Hypothalamus (tissue), 51 donors: ENCODE results near the gene SLC9A7.

Experiments
- DNase-seq, 51 donors: peaks; one replicate each; lab custom pipeline; 2025; lab: John Stamatoyannopoulos, UW

SLC9A7 gene

DNA sequence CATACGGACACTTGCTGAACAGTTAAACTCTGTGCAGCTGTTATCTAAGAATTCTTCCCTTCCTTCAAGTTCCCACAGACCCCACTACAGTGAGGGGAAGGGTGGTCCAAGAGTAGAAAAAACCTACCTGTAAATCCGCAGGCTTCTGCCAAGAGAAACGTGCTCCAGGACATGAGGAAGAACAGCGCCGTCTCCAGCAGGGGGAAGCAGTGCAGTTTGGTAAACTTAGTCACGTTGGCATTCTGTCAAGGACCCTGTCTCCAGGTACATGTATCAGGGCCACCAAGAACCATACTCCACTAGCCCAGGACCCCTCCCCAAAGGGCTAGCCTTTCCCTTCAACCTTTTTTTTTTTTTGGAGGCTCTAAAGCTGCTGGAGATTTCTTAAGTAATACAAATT lies 105.4 kb downstream of the SLC9A7 start:
- peak in 1 of 51 donors; percentile 1 for DNase-seq

DNA sequence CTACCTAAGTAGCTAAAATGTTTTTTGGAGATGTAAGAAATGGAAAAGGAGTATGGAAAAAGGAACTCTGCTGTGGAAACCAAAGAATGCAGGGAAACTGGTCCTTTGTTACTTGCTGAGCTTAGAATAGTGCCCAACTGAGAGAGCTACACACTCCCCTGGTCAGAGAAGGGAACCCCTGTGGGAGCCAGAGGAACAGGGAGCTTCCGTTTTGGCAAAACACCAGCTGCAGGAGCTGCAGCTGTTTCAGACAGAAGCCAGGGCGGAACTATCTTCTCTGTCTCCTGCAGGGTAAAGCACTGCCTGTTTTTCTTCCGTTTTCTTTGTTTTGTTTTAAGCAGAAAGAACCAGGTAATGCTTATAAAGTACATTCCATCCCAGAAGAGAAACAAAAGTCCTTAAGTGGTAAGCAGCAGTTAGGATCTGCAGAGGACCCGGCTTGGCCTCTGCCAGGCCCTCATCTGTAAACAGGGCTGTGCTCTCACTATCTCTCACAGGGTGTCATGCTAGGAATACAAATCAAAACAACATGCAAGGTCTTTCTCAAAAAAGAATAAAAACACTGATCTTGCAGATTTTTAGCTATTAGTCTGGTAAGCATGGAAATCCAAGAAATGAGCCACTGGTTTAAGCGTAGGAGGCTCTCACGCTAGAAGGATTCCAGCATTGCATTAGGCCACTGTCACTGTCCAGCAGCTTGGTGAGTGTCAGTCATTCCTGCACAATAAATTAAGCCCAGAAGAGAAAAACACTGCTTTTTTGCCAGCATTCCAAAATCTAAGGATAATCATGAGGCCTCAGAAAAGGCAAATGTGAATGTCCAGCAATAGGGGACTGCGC lies 109.3 kb downstream of the SLC9A7 start:
- DNase-seq = peak in 25 of 51 donors; percentile 0 to 40 (median 9)

DNA sequence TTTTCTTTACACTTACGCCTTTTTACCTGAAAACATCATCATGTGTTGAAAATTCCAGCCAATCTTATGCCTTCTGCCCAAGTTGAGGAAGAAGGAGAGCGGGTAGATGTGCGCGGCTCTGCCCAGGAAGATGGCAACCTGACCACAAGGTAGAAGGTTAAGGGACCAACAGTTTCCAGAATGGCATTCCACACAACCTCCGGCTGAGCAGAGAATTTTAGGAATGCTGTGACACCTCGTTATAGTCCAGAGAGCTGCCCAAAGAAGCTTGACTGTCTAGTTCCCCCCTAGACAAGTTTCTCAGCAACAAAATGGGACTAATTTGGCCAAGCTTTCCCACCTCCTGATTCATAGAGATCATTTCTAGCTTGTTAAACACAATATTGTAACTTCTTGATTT lies 110.3 kb downstream of the SLC9A7 start:
- no peak for DNase-seq

DNA sequence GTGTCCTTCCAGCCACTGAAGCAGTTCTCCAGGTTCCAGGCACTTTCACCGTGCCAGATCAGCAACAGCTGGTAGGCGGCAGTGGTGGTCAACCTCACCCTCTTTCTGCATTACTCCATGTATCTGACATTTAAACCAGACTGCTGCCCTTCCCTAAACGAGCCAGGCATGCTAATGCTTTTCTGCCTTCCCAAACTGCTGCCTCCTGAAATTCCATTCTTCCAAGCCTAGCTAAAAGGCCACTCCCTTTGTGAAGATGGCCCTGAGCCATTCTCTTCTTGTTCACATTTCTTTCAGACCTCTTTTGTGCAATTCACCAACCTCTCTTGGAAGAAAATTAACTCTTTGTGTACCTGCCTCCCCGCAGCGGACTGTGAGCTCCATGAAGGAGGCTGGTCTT lies 111.7 kb downstream of the SLC9A7 start:
- no peak for DNase-seq

DNA sequence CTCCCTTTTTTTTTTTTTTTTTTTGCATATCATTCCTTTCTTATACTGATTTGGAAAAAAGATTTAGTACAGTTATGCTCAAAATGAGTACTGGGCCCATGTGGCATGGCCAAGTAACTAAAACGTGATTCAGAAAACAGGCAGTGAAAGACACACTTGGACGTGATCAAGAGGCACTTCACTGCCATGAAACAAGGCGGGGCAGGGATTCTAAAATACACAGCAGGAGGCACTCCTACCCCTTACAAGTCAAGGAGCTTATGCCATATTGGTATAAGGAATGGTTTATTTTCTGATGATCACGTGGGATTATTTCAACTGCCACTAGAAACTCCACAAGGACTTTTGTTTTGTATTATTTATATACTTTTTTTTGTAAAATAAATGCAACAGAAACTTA lies 113.3 kb downstream of the SLC9A7 start:
- no peak for DNase-seq

DNA sequence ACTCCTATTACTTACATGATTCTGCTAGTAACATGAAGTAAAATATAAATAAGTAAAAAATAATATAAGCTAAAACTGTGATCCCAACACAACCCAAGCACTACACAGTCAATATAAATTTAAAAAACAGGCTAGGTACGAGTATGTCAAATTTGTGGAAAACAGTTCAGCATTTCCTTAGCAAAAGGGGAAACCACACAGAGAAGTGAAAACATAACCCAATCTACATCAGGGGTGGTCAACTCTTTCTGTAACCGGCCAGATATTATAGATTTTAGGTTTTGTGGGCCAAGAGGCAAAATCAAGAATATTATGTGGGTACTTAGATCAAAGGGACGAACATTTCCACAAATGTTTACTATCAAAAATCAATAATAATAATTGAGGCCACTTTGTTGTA lies 115.3 kb downstream of the SLC9A7 start:
- DNase-seq = no peak

DNA sequence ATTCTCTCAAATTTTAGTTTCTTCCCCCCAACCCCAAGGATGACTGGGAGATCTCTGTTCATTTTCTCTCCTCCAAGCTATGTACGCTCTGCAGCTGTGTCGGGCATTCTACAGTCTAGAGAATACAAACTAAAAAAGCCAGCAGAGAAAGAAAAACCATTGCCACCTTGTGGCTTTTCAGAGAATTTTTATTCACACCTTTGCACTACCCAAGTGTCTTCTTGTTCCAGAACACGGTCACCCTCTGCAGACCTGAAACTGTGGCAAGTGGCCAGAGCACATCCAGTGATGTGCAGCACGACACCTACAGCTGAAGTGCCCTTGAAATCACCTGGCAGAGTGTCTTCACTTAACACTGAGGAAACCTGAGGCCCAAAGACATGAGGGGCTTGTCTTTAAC lies 116.8 kb downstream of the SLC9A7 start:
- no peak for DNase-seq

DNA sequence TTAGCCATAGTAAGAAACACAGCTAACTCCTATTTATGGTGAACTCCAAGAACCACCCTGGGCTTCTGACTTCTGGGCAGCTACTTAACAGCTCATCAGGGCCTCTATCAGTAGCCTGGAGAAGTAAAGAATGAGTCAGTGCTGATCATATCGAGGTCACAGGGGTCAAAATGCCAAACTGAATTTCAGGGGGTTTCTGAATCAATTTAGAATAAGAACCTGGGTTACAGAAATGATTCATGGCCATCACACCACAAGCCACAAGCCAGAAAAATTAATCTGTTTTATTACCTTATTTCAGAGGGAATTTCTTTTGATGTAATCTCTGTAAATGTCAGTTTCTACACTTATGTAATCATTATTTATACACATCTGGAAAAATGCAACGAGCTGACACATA lies 121.0 kb downstream of the SLC9A7 start:
- no peak for DNase-seq

DNA sequence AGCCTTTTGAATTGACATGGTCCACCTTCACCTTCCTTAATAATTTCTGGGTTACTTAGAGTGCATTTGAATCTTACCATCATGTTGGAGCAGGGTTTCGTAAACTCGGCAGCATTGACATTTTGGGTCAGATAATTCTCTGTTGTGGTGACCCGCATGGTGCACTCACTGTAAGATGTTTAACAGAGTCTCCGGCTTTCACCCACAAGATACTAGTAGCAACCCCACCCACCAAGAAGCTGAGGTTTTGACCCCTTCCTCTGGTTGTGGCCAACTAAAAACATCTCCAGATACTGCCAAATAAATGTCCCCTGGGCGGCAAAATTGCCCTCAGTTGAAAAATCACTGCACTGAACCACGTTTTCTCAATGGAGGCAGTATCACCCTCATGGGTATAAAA lies 122.7 kb downstream of the SLC9A7 start:
- DNase-seq = no peak

DNA sequence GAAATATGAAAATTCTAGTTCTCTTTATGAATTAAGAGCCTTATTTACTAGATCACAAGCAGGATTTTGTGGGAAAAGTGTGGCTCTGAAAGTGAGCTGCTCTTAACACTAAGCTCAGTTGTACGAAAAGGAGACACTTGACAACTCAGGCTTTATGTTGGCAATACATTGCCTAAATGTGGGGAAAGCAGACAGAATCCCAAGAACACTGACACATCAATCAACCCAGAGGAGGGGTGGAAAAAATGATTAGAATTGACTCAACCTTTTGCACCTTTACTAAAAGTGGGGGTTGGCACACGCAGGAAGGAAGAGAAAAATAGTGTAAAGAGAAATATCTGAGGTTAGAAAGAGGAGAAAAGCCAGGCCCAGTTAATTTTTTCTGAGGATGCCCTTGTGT lies 123.7 kb downstream of the SLC9A7 start:
- DNase-seq = no peak

DNA sequence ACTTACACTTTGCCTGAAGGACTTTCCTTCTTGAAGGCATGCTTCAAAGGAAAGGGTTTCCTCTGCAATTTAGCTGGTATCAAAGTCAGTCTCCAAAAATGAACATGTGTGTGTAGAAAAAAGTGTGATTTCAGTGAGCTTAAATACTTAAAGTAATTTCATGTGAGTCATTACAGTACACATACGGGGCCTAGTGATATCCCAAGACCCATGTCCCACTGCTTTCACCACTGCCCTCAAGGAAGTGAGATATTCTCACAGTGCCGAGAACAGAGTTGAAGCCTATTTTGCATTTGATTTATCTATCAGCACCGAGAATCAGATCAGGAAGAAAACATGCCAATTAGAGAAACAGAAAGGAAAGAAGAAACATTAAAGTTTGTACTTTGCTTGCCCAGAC lies 124.3 kb downstream of the SLC9A7 start:
- DNase-seq = no peak

DNA sequence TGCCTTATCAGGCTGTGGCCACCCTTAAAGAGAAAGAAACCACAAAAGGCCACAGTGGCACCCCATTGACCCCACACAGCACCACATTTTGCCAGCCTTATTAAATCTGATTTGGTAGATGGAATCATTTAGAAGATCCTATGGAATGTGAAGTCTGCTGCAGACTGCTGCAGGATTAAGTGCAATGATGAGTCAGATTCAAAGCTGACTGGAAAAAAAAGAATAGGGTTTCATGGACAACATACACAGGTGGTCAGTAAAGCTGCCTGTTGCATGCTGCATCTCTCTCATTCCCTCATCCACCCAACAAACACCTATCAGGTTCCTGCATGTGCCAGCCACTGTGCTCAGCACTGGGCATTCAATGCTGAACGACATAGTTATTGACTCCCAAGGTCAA lies 128.8 kb downstream of the SLC9A7 start:
- DNase-seq = no peak

DNA sequence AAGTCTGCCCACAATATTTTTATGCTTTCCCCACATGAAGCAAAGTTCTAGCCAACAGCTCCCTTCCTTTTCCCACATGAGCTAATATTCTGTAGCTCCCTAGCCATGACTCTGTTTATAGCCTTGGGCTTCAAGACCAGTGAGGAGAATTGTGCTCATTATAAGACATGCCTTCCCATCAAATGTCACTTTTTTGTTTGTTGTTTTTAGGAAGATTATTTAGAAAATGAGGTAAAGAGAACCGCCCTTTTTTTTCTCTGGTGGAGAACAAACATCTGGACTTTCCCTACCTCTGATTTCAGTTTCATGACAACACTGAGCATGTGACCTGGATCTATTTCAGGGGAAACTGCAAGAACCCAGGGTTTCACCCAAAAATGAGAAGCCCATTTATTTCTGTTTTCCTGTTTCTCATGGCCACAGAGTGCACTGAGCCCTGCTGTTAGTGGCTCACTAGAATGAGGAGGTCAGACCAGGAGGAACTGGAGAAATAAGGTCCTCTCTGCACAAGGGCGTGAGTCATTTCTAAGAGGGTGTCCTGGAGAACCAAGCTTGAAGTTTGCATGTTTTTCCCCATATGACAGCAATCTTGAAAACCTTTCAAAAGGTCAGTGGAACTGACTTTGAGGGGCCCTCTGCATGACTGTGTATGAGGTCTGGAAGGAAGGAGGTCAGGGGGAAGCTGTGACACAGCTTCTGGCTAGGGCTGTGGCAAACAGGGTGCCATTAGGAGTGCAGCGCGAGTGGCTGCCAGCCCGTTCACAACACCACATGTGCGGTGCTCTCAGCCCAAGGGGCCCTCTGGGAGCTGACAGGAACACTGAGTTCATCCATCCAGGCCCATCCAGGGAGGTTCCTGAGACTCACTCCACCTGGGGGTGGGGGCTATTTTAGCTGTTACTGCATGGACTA lies 130.2 kb downstream of the SLC9A7 start:
- peak in 1 of 51 donors; percentile 2 for DNase-seq

DNA sequence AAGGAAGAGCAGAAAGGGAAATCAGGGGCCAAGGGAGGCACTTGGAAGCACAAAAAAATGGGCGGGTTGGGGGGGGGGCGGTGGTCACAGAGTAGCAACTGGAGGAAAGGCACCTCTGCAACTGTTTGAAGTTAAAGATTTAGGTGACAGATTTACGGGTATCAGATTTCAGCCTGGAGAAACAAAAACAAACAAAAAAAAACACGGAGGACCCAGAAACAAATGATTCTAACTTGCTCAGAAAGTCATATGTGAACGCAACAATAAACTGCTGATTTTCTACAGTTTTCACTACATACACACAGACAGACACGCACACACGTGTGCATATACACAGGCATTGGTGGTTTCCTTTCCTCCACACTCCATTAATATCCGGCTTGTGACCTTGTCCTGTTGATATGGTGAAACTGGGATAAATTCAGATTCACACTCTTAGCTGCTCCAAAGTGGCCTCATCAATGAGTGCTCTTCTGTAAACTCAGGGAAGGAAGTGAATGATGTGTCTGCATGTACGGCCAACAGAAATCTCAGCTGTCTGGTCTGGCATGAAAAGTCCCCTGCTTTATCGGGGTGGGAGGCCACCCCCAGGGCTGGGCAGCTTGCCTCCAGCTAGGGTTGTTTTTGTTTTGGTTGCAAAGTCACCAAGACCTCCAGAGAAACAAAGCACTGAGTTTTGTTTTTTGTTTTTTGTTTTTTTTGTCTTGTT lies 131.1 kb downstream of the SLC9A7 start:
- no peak for DNase-seq

DNA sequence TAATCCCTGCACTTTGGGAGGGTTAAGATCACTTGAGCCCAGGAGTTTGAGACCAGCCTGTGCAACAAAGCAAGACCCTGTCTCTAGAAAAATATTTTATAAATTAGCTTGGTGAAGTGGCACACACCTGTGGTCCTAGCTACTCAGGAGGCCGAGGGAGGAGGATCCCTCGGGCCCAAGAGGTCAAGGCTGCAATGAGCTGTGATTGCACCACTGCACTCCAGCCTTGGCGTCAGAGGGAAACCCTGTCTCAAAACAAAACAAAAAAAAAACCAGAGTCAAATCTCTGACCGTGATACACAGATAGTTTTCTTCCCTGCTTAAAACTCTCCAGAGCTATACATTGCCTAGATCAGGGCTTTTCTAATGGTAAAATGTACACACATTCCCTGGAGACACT lies 131.9 kb downstream of the SLC9A7 start:
- DNase-seq = no peak

DNA sequence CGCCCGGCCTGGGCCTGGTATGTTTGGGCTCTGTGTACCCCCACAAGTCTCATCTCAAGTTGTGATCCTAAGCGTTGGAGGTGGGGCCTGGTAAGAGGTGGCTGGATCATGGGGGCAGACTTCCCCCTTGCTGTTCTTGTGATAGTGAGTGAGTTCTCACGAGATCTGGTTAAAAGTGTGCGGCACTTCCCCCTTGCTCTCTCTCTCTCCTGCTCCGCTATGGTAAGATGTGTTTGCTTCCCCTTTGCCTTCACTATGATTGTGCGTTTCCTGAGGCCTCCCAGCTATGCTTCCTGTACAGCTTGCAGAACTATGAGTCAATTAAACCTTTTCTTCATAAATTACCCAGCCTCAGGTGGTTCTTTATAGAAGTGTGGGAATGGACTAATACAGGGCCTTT lies 132.4 kb downstream of the SLC9A7 start:
- peak in 1 of 51 donors; percentile 1 for DNase-seq

DNA sequence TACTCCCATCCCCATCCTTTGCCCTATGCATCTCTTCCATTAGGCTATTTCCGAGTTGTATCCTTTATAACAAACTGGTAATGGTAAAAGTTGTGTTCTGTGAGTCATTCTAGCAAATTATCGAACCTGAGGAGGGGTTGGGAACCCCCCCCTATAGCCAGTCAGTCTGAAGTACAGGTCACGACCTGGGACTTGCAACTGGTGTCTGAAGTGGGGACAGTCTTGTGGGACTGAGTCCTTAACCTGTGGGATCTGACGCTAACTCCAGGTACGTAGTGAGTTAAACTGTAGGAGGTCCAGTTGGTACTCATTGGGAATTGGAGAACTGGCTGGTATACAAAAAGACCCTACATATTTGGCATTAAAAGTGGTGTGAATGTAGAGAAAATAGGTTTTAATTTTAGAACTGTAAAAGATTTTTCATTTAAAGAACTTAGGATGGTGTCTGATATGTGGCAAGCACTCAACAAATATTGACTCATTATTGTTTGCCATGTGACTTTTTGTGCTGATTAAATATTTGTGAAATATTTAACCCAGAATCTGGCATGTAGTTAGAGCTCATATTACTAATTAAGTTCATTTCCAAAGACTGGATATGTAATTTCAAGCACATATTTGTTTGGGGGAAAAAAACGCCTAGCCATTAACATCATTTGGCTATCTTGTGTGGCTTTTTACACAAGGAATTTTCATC lies 134.7 kb downstream of the SLC9A7 start:
- no peak for DNase-seq

DNA sequence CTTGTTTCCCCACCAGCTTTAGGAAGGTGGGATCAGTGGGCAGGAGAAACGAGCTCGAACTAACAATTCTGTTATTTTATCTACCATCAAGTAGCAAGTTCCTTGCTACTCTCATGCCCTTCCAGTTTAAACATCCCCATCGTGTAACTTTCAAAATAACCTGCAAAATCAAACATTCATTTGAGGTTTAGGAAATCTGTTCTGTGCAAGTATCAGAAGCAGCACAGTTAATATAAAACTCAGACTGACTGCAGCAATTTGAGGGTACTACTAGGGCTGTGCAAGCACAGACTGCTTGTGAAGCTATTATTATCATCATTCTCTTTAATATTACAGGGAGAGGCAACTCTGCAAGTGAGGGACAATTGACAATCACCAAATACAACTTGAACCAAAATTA lies 137.3 kb downstream of the SLC9A7 start:
- DNase-seq = no peak

DNA sequence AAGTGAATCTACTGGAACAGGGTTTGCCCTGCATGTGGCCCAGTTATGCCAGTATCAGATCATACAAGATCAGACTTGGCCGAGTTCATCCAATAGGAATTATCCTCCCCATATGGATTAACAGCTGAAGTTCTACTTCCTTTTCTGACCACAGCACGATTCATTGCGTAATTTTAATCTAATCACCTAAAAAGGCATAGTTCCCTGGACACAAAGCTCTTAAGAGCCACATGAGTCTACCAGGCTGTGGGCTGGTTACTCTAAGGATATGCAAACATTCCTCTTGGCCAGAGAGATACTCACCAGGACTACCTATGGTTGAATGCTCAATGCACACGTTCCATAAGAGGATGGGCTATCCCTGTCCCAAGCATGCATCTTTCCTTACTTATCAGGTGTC lies 138.4 kb downstream of the SLC9A7 start:
- no peak for DNase-seq

DNA sequence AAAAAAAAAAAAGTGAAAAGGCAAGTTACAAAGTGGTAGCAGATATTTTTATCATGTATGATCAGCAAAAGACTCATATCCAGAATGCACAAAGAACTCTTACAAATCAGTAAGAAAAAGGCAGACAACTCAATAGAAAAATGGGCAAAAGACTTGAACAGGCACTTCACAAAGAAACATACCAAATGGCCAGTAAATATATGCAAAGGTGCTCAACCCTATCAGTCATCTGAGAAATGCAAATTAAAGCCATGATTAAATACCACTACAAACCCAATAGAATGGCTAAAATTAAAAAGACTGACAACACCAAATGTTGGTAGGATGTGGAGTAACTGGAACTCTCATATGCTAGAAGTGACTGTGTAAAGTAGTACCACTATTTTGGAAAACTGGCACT lies 140.0 kb downstream of the SLC9A7 start:
- no peak for DNase-seq

DNA sequence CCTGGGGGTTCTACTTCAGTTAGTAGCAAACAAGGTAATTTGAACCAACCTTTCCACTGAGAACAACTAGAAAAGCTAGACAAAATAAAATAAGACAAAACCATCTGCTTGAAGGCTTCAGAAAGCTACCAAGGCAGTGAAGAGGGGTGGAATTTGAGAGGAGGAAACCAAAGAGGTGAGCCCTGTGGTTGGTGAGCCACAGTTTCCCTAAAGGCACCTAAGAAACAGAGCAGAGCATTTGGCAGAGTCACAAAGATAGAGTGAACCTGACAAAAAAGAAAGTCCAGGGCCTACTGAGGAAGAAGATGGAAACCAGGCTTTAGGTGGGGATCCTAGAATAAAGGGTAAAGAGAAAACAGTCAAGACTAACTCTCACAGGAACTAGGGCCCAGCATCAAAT lies 141.0 kb downstream of the SLC9A7 start:
- DNase-seq = no peak
